Measurements from ENCODE around the gene ADGRA1. TPM values are rescaled to one million over a fixed set of nuclear protein-coding genes. Genes with fewer than 3 reads are reported as not detected.

ADGRA1 gene
- total and polyA plus RNA-seq, 2 of the 13 experiments (the other 11 are each of a cell fraction or from before 2014, with no cell fraction given) = not detected

DNA sequence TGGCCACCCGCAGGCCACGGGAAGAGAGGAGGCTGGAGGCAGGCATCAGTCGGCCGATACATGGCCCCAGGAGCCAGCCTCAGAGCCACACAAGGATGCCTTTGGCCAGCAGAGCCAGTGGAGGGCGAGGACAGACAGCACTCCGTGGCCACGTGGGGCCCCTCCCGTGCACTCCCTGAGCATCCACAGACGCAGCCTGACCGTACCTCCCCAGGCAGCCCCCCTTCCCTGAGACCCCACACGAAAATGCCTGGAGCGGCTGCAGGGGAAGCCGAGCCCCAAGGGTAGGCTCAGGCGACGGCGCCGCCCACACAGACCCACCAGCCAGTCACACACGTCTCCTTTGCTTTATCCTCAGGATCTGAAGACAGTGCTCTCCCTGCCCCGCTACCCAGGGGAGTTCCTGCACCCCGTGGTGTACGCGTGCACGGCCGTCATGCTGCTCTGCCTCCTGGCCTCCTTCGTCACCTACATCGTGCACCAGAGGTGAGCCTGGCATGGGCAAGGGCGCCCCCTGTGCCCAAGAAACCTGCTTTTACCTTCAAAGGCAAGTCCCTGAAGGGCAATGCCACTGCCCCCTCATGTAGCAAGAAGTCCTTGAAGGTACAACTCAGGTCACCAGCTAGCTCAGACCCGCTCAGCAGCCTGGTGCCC is 9.0 kb downstream of the ADGRA1 start (continued):
- TF ChIP-seq ZNF382 (CRISPR knock-in tag; IDR thresholded peaks at IDR 0.05; ENCODE audit: borderline replicate concordance) (no peak), ZNF205 (CRISPR knock-in tag; IDR thresholded peaks at IDR 0.05) (no peak), ZNF749 (CRISPR knock-in tag; IDR thresholded peaks at IDR 0.05; ENCODE audit: borderline replicate concordance) (no peak), REPIN1 (CRISPR knock-in tag; IDR thresholded peaks at IDR 0.05; ENCODE audit: borderline replicate concordance, low read depth) (no peak), PAXIP1 (CRISPR knock-in tag; conservative IDR thresholded peaks at IDR 0.05) (no peak), MAX (IDR thresholded peaks at IDR 0.05) (no peak), ZNF841 (CRISPR knock-in tag; IDR thresholded peaks at IDR 0.05; ENCODE audit: borderline replicate concordance) (no peak)
- TF ChIP-seq, protein P1, sequence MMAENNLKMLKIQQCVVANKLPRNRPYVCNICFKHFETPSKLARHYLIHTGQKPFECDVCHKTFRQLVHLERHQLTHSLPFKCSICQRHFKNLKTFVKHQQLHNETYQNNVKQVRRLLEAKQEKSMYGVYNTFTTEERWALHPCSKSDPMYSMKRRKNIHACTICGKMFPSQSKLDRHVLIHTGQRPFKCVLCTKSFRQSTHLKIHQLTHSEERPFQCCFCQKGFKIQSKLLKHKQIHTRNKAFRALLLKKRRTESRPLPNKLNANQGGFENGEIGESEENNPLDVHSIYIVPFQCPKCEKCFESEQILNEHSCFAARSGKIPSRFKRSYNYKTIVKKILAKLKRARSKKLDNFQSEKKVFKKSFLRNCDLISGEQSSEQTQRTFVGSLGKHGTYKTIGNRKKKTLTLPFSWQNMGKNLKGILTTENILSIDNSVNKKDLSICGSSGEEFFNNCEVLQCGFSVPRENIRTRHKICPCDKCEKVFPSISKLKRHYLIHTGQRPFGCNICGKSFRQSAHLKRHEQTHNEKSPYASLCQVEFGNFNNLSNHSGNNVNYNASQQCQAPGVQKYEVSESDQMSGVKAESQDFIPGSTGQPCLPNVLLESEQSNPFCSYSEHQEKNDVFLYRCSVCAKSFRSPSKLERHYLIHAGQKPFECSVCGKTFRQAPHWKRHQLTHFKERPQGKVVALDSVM (CRISPR knock-in tag; IDR thresholded peaks at IDR 0.05) = no peak

Data from HepG2 (cell line).